Osteocyte (in vitro differentiated cells): ENCODE results near the gene DUSP14. TPM values are rescaled to one million over a fixed set of nuclear protein-coding genes. Genes with fewer than 3 reads are reported as not detected.

Experiments
- DNase-seq: peaks from one replicate; pipeline ENCODE4 v3.0.0; 2021; ENCODE audit warnings: mixed read lengths; ENCODE audit not compliant: unreplicated experiment; ENCODE audit errors: extremely low spot score
- H3K27ac Mint-ChIP-seq: one replicate; pipeline ENCODE4 v1.8.0; 2021; ENCODE audit warnings: mild to moderate bottlenecking, mixed read lengths; ENCODE audit not compliant: unreplicated experiment
- H3K27me3 Mint-ChIP-seq: one replicate; pipeline ENCODE4 v1.8.0; 2021; ENCODE audit warnings: mixed read lengths; ENCODE audit not compliant: unreplicated experiment
- H3K36me3 Mint-ChIP-seq: one replicate; pipeline ENCODE4 v1.8.0; 2021; ENCODE audit warnings: mixed read lengths; ENCODE audit not compliant: unreplicated experiment
- H3K4me1 Mint-ChIP-seq: one replicate; pipeline ENCODE4 v1.8.0; 2021; ENCODE audit warnings: mixed read lengths; ENCODE audit not compliant: unreplicated experiment
- H3K4me3 Mint-ChIP-seq: one replicate; pipeline ENCODE4 v1.8.0; 2021; ENCODE audit warnings: mild to moderate bottlenecking, moderate library complexity, mixed read lengths; ENCODE audit not compliant: unreplicated experiment
- H3K9me3 Mint-ChIP-seq: one replicate; pipeline ENCODE4 v1.8.0; 2021; ENCODE audit warnings: mixed read lengths; ENCODE audit not compliant: unreplicated experiment
- total RNA-seq: library from RNA; stranded (reverse); gene quantifications from 2 replicates; pipeline ENCODE4 v1.2.1, GENCODE V29; 2021
- TF ChIP-seq, protein P1 (sequence below): fragments of 200-600 bp; sonication (generic); IDR thresholded peaks from 2 replicates; pipeline ENCODE4 v1.5.0; 2021; ENCODE audit warnings: antibody characterized with exemption, mild to moderate bottlenecking, moderate library complexity

DUSP14 gene
- total RNA-seq, 1 donor from 2014 or later = 35.7 TPM

DNA sequence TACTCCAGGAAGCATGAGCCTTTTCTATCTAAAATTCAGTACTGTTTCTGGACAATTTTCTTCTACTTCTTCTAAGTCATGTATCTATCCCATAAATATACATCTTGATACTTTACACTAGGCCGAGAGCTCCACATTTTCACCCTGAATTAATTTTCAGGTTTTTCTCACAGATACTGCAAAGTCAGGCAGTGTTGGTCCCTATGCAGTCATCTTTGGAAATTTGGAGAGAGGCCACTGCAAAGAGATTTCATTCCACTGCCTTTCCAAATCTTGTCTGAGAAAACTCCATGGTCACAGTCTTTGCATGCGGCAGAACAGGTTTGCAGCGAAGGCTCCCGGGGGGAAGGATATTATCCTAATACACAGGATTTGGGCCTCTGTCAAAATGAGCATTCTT is 28.2 kb downstream of the DUSP14 start:
- H3K4me1 Mint-ChIP-seq = peaks cover 3% of the 10 kb centered on the region

DNA sequence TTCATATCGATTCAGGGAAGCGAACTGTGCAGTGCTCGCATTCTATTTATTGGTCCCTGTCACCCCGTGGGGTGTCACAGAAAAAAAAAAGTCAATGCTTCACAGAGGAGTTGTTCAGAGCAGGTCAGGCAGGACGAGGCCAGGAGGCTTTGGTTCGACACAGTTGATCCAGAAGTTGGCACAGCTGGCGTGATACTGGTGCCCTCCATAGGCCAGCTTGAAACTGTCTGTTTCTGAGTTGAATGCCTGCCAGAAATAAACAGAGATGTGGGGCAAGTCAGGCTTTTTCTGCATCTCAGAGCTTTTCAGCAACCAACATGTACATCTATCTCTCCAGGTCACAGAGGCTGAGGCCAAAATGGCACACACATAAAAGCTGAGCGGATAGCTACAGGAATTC is 29.1 kb downstream of the DUSP14 start:
- Mint-ChIP-seq H3K4me3 (no peak overlapping the region), H3K4me1 (peaks cover 3% of the 10 kb centered on the region), H3K9me3 (no peaks in the 10 kb centered on the region), H3K36me3 (peaks cover 33% of the 10 kb centered on the region), H3K27ac (no peak overlapping the region), H3K27me3 (no peaks in the 10 kb centered on the region)
- TF ChIP-seq, protein P1, sequence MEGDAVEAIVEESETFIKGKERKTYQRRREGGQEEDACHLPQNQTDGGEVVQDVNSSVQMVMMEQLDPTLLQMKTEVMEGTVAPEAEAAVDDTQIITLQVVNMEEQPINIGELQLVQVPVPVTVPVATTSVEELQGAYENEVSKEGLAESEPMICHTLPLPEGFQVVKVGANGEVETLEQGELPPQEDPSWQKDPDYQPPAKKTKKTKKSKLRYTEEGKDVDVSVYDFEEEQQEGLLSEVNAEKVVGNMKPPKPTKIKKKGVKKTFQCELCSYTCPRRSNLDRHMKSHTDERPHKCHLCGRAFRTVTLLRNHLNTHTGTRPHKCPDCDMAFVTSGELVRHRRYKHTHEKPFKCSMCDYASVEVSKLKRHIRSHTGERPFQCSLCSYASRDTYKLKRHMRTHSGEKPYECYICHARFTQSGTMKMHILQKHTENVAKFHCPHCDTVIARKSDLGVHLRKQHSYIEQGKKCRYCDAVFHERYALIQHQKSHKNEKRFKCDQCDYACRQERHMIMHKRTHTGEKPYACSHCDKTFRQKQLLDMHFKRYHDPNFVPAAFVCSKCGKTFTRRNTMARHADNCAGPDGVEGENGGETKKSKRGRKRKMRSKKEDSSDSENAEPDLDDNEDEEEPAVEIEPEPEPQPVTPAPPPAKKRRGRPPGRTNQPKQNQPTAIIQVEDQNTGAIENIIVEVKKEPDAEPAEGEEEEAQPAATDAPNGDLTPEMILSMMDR = peak; percentile 12
- DNase-seq = no peak

More for the DNA sequence above, 28.2 kb downstream of the DUSP14 start:
- H3K4me3 Mint-ChIP-seq = no peak overlapping the region
- H3K36me3 Mint-ChIP-seq = peaks cover 31% of the 10 kb centered on the region
- DNase-seq = no peak
- TF ChIP-seq, protein P1 = no peak
- H3K9me3 Mint-ChIP-seq = no peaks in the 10 kb centered on the region
- H3K27ac Mint-ChIP-seq = no peak overlapping the region
- H3K27me3 Mint-ChIP-seq = no peaks in the 10 kb centered on the region

DNA sequence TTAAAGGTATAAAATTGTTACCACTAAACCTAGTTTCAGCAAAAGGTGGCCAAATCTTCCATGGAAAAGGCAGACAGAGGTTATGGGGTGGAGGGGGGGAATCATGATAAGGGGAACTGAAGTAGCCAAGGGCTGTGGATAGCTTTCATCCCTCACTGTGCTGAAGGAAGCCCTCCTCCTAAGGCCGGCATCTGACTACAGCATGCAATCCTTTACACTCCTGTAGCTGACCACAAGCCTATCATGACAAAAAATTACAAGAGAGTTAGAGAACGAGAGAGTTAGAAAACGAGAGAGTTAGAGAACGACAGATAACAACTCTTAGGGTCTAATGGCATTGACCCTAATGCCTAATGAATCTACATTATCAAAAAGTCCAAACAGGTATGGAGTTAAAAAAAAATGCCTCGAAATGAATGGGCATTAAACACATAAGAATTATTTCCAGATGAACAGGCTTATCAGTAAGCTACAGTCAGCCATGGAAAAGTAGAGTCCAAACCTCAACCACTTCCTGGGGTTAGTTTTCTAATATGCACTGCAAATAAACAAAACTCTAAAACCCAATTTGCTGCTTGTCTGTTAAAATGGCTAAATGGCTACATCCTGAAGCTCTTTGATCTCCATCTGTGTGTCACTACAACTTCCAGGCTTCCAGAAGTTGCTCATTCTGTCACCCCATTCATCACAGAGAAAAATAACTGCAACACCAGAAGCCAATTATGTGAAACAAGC is 29.7 kb downstream of the DUSP14 start:
- no peak overlapping the region for H3K4me3 Mint-ChIP-seq
- no peak overlapping the region for H3K27ac Mint-ChIP-seq
- H3K4me1 Mint-ChIP-seq = peaks cover 3% of the 10 kb centered on the region
- no peaks in the 10 kb centered on the region for H3K27me3 Mint-ChIP-seq
- peaks cover 36% of the 10 kb centered on the region for H3K36me3 Mint-ChIP-seq
- no peaks in the 10 kb centered on the region for H3K9me3 Mint-ChIP-seq
- no peak for DNase-seq
- TF ChIP-seq, protein P1 = no peak

DNA sequence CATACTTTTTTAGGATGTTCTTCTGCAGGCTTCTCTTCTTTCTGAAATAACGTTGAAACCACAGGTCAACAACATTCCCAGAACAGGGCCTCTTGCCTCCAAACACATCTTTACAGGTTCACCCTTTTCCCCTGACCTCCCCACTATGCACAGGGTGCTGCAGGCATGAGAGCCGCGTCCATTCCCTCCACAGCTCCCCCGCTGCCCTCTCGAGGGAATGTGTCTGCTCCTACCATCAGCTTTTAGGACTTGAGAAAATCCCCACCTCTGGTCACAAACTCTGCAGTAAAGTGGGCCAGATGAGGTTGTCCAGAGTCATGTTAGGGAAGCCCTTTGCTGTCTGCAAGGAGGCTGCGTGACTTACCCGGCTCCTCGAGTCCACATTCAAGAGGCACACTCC is 30.5 kb downstream of the DUSP14 start:
- Mint-ChIP-seq H3K9me3 (no peaks in the 10 kb centered on the region), H3K27ac (no peak overlapping the region), H3K4me3 (no peak overlapping the region), H3K27me3 (no peaks in the 10 kb centered on the region), H3K4me1 (peaks cover 3% of the 10 kb centered on the region), H3K36me3 (peaks cover 40% of the 10 kb centered on the region)
- TF ChIP-seq, protein P1 = no peak
- DNase-seq = no peak

DNA sequence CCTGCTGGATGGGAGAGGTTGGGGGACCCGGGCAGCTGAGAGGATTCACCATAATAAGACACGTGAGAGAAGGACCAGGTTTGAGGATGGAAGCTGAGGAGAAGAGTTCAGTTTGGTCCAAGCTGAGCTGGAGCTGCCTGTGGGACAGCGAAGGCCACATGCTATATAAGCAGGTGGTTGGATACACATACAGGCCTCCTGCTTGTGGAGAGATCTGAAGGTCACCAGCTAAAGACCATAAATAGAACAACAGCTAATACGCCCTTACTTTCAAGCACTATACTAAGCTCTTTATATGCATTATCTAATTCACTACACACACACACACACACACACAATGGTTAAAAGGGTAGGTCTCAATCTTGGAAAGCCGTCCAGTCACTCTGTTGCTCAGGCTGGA is 32.1 kb downstream of the DUSP14 start:
- Mint-ChIP-seq H3K4me3 (no peak overlapping the region), H3K27ac (no peak overlapping the region), H3K27me3 (no peaks in the 10 kb centered on the region), H3K4me1 (no peaks in the 10 kb centered on the region), H3K9me3 (no peaks in the 10 kb centered on the region), H3K36me3 (peaks cover 41% of the 10 kb centered on the region)
- DNase-seq = no peak
- TF ChIP-seq, protein P1 = no peak
